OCI-LY3 (cell line): ENCODE results near the gene LMCD1.

Source experiments
- H2AFZ ChIP-seq: fragments of 200-600, 300-600 bp; shearing (Covaris generic); 2 replicates; pipeline ENCODE4 v1.6.0; 2014; ENCODE audit warnings: antibody characterized with exemption, low read depth, low read length
- H3K27ac ChIP-seq: fragments of 200-600, 300-600 bp; sonication (generic); 2 replicates; pipeline ENCODE4 v1.5.1; 2014; ENCODE audit warnings: mild to moderate bottlenecking, low read length, moderate library complexity, mixed read lengths
- H3K27me3 ChIP-seq: fragments of 200-600, 300-600 bp; sonication (generic); 2 replicates; pipeline ENCODE4 v1.6.1; 2014; ENCODE audit warnings: low read depth, low read length, mixed read lengths
- H3K36me3 ChIP-seq: fragments of 200-600, 300-600 bp; sonication (generic); replicated peaks from 2 replicates; pipeline ENCODE3; 2014; ENCODE audit warnings: low read depth, low read length, mixed read lengths
- H3K4me1 ChIP-seq: fragments of 300-600, 200-600 bp; sonication (generic); 2 replicates; pipeline ENCODE4 v1.6.1; 2014; ENCODE audit warnings: low read length, mixed read lengths
- H3K4me2 ChIP-seq: fragments of 200-600, 300-600 bp; sonication (generic); 2 replicates; pipeline ENCODE4 v1.6.1; 2014; ENCODE audit warnings: low read length, mixed read lengths
- H3K4me3 ChIP-seq: fragments of 300-600, 200-600 bp; sonication (generic); 2 replicates; pipeline ENCODE4 v1.5.1; 2014; ENCODE audit warnings: antibody characterized with exemption, mild to moderate bottlenecking, low read length, moderate library complexity
- H3K79me2 ChIP-seq: fragments of 300-600, 200-600 bp; shearing (Covaris generic); 2 replicates; pipeline ENCODE4 v1.6.1; 2014; ENCODE audit warnings: mild to moderate bottlenecking, low read length, mixed read lengths
- H3K9ac ChIP-seq: fragments of 300-600, 200-600 bp; shearing (Covaris generic); 2 replicates; pipeline ENCODE4 v1.6.0; 2014; ENCODE audit warnings: mild to moderate bottlenecking, low read length, moderate library complexity
- H3K9me3 ChIP-seq: fragments of 200-600, 300-600 bp; shearing (Covaris generic); 2 replicates; pipeline ENCODE4 v1.6.1; 2014; ENCODE audit warnings: low read length, mixed read lengths; ENCODE audit not compliant: insufficient read depth
- H4K20me1 ChIP-seq: fragments of 200-600, 300-600 bp; sonication (generic); 2 replicates; pipeline ENCODE4 v1.6.1; 2016; ENCODE audit warnings: low read length, mixed read lengths; ENCODE audit not compliant: insufficient read depth
- EZH2phosphoT487 ChIP-seq: fragments of 200-600 bp; shearing (Covaris generic); IDR thresholded peaks from 2 replicates; pipeline ENCODE4 v1.6.1; 2018; ENCODE audit warnings: antibody characterized with exemption, mixed run types, low read depth
- TF ChIP-seq, protein P1 (sequence below): fragments of 200-600, 300-600 bp; sonication (generic); IDR thresholded peaks from 2 replicates; pipeline ENCODE4 v1.5.1; 2014; ENCODE audit warnings: antibody characterized with exemption, low read length, low read depth

Gene LMCD1

DNA sequence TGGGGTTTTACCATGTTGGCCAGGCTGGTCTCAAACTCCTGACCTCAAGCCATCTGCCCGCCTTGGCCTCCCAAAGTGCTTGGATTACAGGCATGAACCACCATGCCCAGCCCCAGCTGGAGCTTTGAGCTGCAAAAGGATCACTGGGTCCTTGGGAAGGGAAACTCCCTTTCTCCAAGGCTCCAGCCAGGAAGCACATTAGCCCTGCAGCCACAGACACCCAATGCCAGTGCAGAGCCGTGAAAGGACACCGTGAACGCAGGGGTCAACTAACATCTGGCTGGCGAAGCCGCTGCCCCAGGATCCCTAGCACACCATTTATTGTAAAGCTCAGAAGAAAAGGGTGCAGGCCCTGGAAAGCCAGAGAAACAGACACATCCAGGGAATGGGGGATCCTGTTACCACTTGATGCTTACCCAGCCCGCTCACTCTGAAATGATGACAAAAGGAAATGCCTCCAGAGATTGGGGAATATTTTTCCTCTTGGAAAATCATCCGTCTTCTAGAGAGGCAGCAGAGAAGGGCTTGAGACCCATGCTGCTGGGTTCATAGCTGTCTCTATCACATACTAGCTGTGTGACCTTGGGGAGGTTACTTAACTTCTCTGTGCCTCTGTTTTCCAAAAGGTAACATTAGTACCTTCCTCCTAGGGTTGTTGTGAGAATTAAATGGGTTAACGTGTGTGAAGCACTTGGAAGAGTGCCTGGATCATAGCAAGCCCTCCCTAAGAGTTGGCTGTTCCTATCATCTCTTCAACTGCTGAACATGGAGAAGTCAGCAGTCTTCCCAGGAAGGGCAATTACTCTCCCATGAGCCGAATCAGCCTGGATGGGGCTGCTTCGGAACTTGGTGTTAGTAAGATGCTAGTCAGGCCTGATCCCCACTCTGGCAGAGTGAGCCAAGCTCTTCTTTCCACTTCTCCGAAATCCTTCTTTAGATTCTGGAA, 40.8 kb downstream of the LMCD1 start:
- Histone ChIP-seq H3K36me3 (no peaks in the 10 kb centered on the region), H4K20me1 (no peaks in the 10 kb centered on the region), H3K4me1 (no peaks in the 10 kb centered on the region), H3K27ac (no peak overlapping the region), H3K79me2 (no peaks in the 10 kb centered on the region), H3K9me3 (no peaks in the 10 kb centered on the region), H3K4me2 (no peak overlapping the region), H3K27me3 (no peaks in the 10 kb centered on the region), H3K4me3 (no peak overlapping the region), H2AFZ (no peak overlapping the region), H3K9ac (no peak overlapping the region)
- TF ChIP-seq, protein P1, sequence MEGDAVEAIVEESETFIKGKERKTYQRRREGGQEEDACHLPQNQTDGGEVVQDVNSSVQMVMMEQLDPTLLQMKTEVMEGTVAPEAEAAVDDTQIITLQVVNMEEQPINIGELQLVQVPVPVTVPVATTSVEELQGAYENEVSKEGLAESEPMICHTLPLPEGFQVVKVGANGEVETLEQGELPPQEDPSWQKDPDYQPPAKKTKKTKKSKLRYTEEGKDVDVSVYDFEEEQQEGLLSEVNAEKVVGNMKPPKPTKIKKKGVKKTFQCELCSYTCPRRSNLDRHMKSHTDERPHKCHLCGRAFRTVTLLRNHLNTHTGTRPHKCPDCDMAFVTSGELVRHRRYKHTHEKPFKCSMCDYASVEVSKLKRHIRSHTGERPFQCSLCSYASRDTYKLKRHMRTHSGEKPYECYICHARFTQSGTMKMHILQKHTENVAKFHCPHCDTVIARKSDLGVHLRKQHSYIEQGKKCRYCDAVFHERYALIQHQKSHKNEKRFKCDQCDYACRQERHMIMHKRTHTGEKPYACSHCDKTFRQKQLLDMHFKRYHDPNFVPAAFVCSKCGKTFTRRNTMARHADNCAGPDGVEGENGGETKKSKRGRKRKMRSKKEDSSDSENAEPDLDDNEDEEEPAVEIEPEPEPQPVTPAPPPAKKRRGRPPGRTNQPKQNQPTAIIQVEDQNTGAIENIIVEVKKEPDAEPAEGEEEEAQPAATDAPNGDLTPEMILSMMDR: no peak
- no peak for TF ChIP-seq EZH2phosphoT487

DNA sequence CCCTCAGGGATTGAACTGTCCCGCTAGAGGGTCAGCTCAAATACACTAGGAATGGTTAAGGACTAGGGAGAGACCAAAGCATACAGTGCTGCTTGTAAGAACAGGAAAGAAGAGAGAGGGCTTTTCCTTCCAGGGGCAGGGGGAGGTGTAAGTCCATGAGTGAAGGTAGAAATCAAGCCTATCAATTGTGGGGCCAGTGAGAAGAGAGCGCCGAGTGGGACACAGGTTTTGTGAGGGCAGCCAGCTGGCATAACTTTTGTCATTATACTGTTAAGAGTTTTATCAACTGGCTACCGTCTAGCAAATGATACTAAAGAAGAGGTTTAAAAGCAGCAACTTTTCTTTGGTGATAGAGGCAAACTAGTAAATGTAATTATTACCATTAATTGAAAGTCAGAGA, 45.0 kb downstream of the LMCD1 start:
- no peaks in the 10 kb centered on the region for H3K79me2 ChIP-seq
- no peak overlapping the region for H3K4me2 ChIP-seq
- H3K27ac ChIP-seq: no peak overlapping the region
- H3K4me1 ChIP-seq: no peaks in the 10 kb centered on the region
- H2AFZ ChIP-seq: no peak overlapping the region
- TF ChIP-seq, protein P1: no peak
- TF ChIP-seq EZH2phosphoT487: no peak
- no peaks in the 10 kb centered on the region for H3K9me3 ChIP-seq
- no peaks in the 10 kb centered on the region for H3K27me3 ChIP-seq
- H4K20me1 ChIP-seq: no peaks in the 10 kb centered on the region
- no peak overlapping the region for H3K4me3 ChIP-seq
- H3K9ac ChIP-seq: no peak overlapping the region
- H3K36me3 ChIP-seq: no peaks in the 10 kb centered on the region

DNA sequence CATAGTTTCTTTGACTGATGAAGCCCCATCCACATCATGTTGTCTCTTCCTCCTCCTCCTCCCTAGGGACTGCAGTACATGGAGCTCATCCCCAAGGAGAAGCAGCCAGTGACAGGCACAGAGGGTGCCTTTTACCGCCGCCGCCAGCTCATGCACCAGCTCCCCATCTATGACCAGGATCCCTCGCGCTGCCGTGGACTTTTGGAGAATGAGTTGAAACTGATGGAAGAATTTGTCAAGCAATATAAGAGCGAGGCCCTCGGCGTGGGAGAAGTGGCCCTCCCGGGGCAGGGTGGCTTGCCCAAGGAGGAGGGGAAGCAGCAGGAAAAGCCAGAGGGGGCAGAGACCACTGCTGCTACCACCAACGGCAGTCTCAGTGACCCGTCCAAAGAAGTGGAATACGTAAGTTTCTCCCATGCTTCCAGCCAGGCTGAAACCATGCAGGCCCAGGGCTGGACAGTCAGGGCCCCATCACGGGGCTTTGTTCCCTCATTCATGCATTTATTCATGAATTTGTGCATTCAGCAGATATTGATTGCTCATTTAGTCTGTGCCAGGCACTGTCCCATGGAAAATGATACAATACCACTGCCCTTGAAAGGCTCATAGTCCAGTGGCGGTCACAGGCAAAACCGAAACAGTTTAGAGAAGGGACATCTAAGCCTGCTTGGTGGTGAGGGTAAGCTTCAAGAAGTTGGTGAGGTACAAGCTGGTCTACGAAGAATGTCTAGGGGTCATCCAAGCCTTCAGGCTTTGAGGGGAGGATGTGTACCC, 47.1 kb downstream of the LMCD1 start:
- no peaks in the 10 kb centered on the region for H4K20me1 ChIP-seq
- H3K79me2 ChIP-seq: no peaks in the 10 kb centered on the region
- TF ChIP-seq, protein P1: no peak
- no peak for TF ChIP-seq EZH2phosphoT487
- H3K27me3 ChIP-seq: no peaks in the 10 kb centered on the region
- H3K9me3 ChIP-seq: no peaks in the 10 kb centered on the region
- no peak overlapping the region for H3K9ac ChIP-seq
- H3K4me1 ChIP-seq: no peaks in the 10 kb centered on the region
- H2AFZ ChIP-seq: no peak overlapping the region
- no peaks in the 10 kb centered on the region for H3K36me3 ChIP-seq
- H3K4me2 ChIP-seq: no peak overlapping the region
- H3K4me3 ChIP-seq: no peak overlapping the region
- H3K27ac ChIP-seq: no peak overlapping the region

DNA sequence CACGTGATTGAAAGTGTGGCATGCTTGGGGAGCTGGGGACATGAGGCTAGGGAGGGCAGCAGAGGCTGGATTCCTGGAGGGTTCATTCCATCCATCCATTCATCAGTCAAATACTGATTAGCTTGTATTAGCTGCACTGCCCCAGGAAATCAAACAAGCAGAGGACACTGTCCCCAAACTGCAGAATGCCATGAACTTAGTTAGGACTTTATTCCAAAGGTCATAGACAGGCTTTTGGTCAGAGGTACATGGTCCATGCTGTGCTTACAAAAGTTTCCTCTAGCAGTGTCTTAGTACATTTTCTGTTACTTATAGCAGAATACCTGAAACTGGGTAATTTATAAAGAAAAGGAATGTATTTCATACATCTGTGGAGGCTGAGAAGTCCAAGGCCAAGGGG, 47.7 kb downstream of the LMCD1 start:
- Histone ChIP-seq H3K4me2 (no peak overlapping the region), H3K36me3 (no peaks in the 10 kb centered on the region)
- TF ChIP-seq, protein P1: no peak
- no peak for TF ChIP-seq EZH2phosphoT487

More for the DNA sequence above, 47.7 kb downstream of the LMCD1 start:
- no peaks in the 10 kb centered on the region for H3K4me1 ChIP-seq
- no peaks in the 10 kb centered on the region for H3K27me3 ChIP-seq
- H3K4me3 ChIP-seq: no peak overlapping the region
- H3K9ac ChIP-seq: no peak overlapping the region
- no peak overlapping the region for H2AFZ ChIP-seq
- no peaks in the 10 kb centered on the region for H3K9me3 ChIP-seq
- no peak overlapping the region for H3K27ac ChIP-seq
- H4K20me1 ChIP-seq: no peaks in the 10 kb centered on the region
- H3K79me2 ChIP-seq: no peaks in the 10 kb centered on the region
